Gastroesophageal sphincter (tissue), 4 donors: Measurements from ENCODE around the gene CADM1. TPM values are rescaled to one million over a fixed set of nuclear protein-coding genes. Genes with fewer than 3 reads are reported as not detected.

Source experiments
- ATAC-seq: fragments of 150-250 bp; one replicate; pipeline ENCODE4 v1.9.1; 2016; ENCODE audit warnings: mild to moderate bottlenecking, moderate library complexity
- H3K27ac ChIP-seq, 4 donors: fragments of 200-600 bp; sonication (generic) in 3 of 4; 1 replicate in 3 of 4; 2 replicates in 1 of 4; pipeline ENCODE4 v1.5.1; 2016 to 2019
- H3K27me3 ChIP-seq: fragments of 200-600 bp; sonication (generic); one replicate; pipeline ENCODE4 v1.5.1; 2019
- H3K36me3 ChIP-seq, 2 donors: fragments of 200-600 bp; sonication (generic); one replicate each; pipeline ENCODE4 v1.5.1; 2019; ENCODE audit warnings: control low read depth in 1 of 2
- H3K4me1 ChIP-seq, 3 donors: fragments of 200-600 bp; sonication (generic); 1 replicate in 2 of 3; 2 replicates in 1 of 3; pipeline ENCODE4 v1.5.1; 2016 to 2019; ENCODE audit warnings: control low read depth in 2 of 3
- H3K4me3 ChIP-seq, 2 donors: fragments of 200-600 bp; sonication (generic); one replicate each; pipeline ENCODE4 v1.5.1; 2019; ENCODE audit warnings: mild to moderate bottlenecking in 1 of 2, moderate library complexity in 1 of 2
- H3K9me3 ChIP-seq, 3 donors: fragments of 200-600 bp; sonication (generic); one replicate each; pipeline ENCODE4 v1.5.1; 2017 to 2019; ENCODE audit warnings: control low read depth in 2 of 3
- CTCF ChIP-seq, 4 experiments: fragments of 200-600 bp in 2 of 4; fragments of 450-650 bp in 2 of 4; sonication (generic) in 1 of 4; IDR thresholded peaks; one replicate each; pipeline ENCODE4 v1.5.1; 2017 to 2019; ENCODE audit warnings: antibody characterized with exemption in 4 of 4, mild to moderate bottlenecking in 2 of 4, moderate library complexity in 2 of 4
- EP300 ChIP-seq: sonication (generic); formaldehyde crosslinking; IDR thresholded peaks from one replicate; pipeline ENCODE4 v1.6.1; 2017; ENCODE audit warnings: antibody characterized with exemption, mild to moderate bottlenecking
- POLR2A ChIP-seq, 2 donors: fragments of 450-650 bp; IDR thresholded peaks; one replicate each; pipeline ENCODE4 v1.6.1; 2017; ENCODE audit warnings: antibody characterized with exemption in 2 of 2, mild to moderate bottlenecking in 2 of 2, moderate library complexity in 1 of 2
- POLR2AphosphoS5 ChIP-seq: sonication (generic); formaldehyde crosslinking; IDR thresholded peaks from one replicate; pipeline ENCODE4 v1.6.1; 2017; ENCODE audit warnings: antibody characterized with exemption
- WGBS, 2 donors: methylation state at CpG; one replicate each; pipeline ENCODE4 v1.1.5; 2018; ENCODE audit warnings: low coverage in 1 of 2; 5-methylcytosine and 5-hydroxymethylcytosine counted together
- total RNA-seq, 4 donors: library from RNA; depleted of rRNA; stranded (reverse); fragments of >200 nt; gene quantifications; one replicate each; pipeline ENCODE4 v1.1.0, GENCODE V29; 2016

CADM1 gene
- total RNA-seq, 4 donors from 2014 or later, result 10.4 to 23.5 (median 17.1) TPM

- Histone ChIP-seq H3K27me3 (peaks cover 24% of the 10 kb centered on the region), H3K4me1 (no peaks in the 10 kb centered on the region), H3K4me3 (no peak overlapping the region), H3K36me3 (no peaks in the 10 kb centered on the region), H3K9me3 (no peaks in the 10 kb centered on the region), H3K27ac (no peak overlapping the region)
- 38 to 71% methylated on average over 1 of the region's 1 CpG for WGBS, 2 donors
- no peak for ATAC-seq
- no peak for TF ChIP-seq POLR2AphosphoS5
- no peak for TF ChIP-seq EP300
- no peak for TF ChIP-seq CTCF (IDR thresholded peaks at IDR 0.05)
- TF ChIP-seq POLR2A (IDR thresholded peaks at IDR 0.05), result no peak
These were observed 20.4 kb upstream of the CADM1 start for GRCh38 chr11:115524572-115524971.

GRCh38 chr11:115523727-115524399 is 19.6 kb upstream of the CADM1 start:
- no peak overlapping the region for H3K4me3 ChIP-seq
- H3K36me3 ChIP-seq, result no peaks in the 10 kb centered on the region
- no peaks in the 10 kb centered on the region for H3K4me1 ChIP-seq
- no peak overlapping the region for H3K27ac ChIP-seq
- H3K9me3 ChIP-seq, result no peaks in the 10 kb centered on the region
- TF ChIP-seq POLR2AphosphoS5 (no peak), EP300 (no peak), POLR2A (IDR thresholded peaks at IDR 0.05) (no peak), CTCF (IDR thresholded peaks at IDR 0.05) (no peak)
- no peak for ATAC-seq
- peaks cover 23% of the 10 kb centered on the region for H3K27me3 ChIP-seq
- 45 to 75% methylated on average over 2 of the region's 2 CpGs for WGBS, 2 donors

- Histone ChIP-seq H3K9me3 (no peaks in the 10 kb centered on the region), H3K4me1 (no peaks in the 10 kb centered on the region), H3K36me3 (no peaks in the 10 kb centered on the region), H3K27ac (no peak overlapping the region), H3K27me3 (peaks cover 18% of the 10 kb centered on the region), H3K4me3 (no peak overlapping the region)
- TF ChIP-seq EP300, result no peak
- TF ChIP-seq POLR2AphosphoS5, result no peak
- no peak for TF ChIP-seq POLR2A (IDR thresholded peaks at IDR 0.05)
- no peak for TF ChIP-seq CTCF (IDR thresholded peaks at IDR 0.05)
- ATAC-seq, result no peak
- WGBS, 2 donors, result 61 to 89% methylated on average over 3 of the region's 3 CpGs
These were observed 18.1 kb upstream of the CADM1 start for GRCh38 chr11:115522302-115522701.

- TF ChIP-seq POLR2A (IDR thresholded peaks at IDR 0.05), result no peak
- TF ChIP-seq EP300, result no peak
- TF ChIP-seq POLR2AphosphoS5, result no peak
- no peak for TF ChIP-seq CTCF (IDR thresholded peaks at IDR 0.05)
- Histone ChIP-seq H3K4me3 (no peak overlapping the region), H3K36me3 (no peaks in the 10 kb centered on the region), H3K27me3 (peaks cover 18% of the 10 kb centered on the region), H3K27ac (no peak overlapping the region), H3K9me3 (no peaks in the 10 kb centered on the region), H3K4me1 (no peaks in the 10 kb centered on the region)
- ATAC-seq, result no peak
- WGBS, 2 donors, result 59 to 81% methylated on average over 4 of the region's 4 CpGs
These were observed 17.6 kb upstream of the CADM1 start for GRCh38 chr11:115521825-115522224.

- H3K27ac ChIP-seq, result no peak overlapping the region
- no peak overlapping the region for H3K4me3 ChIP-seq
- TF ChIP-seq POLR2A (IDR thresholded peaks at IDR 0.05) (no peak), POLR2AphosphoS5 (no peak), CTCF (IDR thresholded peaks at IDR 0.05) (no peak), EP300 (no peak)
- 68 to 78% methylated on average over 7 to 8 of the region's 8 CpGs for WGBS, 2 donors
- no peaks in the 10 kb centered on the region for H3K9me3 ChIP-seq
- H3K4me1 ChIP-seq, result no peaks in the 10 kb centered on the region
- ATAC-seq, result no peak
- H3K36me3 ChIP-seq, result no peaks in the 10 kb centered on the region
- peaks cover 18% of the 10 kb centered on the region for H3K27me3 ChIP-seq
These were observed 14.9 kb upstream of the CADM1 start for GRCh38 chr11:115518983-115519628.
